CD4-positive, alpha-beta T cell (primary cell): ENCODE results near the gene CADM4. TPM values are rescaled to one million over a fixed set of nuclear protein-coding genes. Genes with fewer than 3 reads are reported as not detected.

Experiments used
- ATAC-seq: fragments of 200-7000 bp; cut with Tn5 transposase; one replicate; pipeline ENCODE4 v1.10.0; 2022; ENCODE audit warnings: mild to moderate bottlenecking; ENCODE audit not compliant: poor library complexity
- CTCF ChIA-PET: fragments of 350-600 bp; sonication (Branson Sonifier 250); formaldehyde crosslinking; loops from one replicate; lab custom pipeline; 2021; ENCODE audit warnings: antibody characterized with exemption, inconsistent platforms; lab: Charles Lee
- POLR2A ChIA-PET: fragments of 350-600 bp; sonication (Branson Sonifier 250); formaldehyde crosslinking; loops from one replicate; lab custom pipeline; 2021; ENCODE audit warnings: antibody characterized with exemption, inconsistent platforms; lab: Charles Lee
- DNase-seq, 14 experiments: peaks; one replicate each; pipeline ENCODE4 v3.0.0-alpha.2; 2013 to 2020; ENCODE audit warnings: mixed read lengths in 2 of 14
- H3K27ac ChIP-seq, 2 donors: one replicate each; pipeline versions ENCODE4 v1.5.1 to v1.7.0; 2013; ENCODE audit warnings: low read length in 2 of 2, low read depth in 1 of 2, mild to moderate bottlenecking in 1 of 2
- H3K27me3 ChIP-seq, 2 experiments: 1 replicate in 1 of 2; 2 replicates in 1 of 2; pipeline versions ENCODE4 v1.6.1 to v1.7.0; 2013; ENCODE audit warnings: low read length in 2 of 2, control low read depth in 1 of 2, mild to moderate bottlenecking in 1 of 2, moderate library complexity in 1 of 2; ENCODE audit not compliant: insufficient read depth in 2 of 2, control insufficient read depth in 1 of 2
- H3K36me3 ChIP-seq: one replicate; pipeline ENCODE4 v1.6.1; 2013; ENCODE audit warnings: low read length, control low read depth; ENCODE audit not compliant: insufficient read depth
- H3K4me1 ChIP-seq: one replicate; pipeline ENCODE4 v1.6.1; 2013; ENCODE audit warnings: low read length, control low read depth; ENCODE audit not compliant: insufficient read depth
- H3K4me3 ChIP-seq: one replicate; pipeline ENCODE4 v1.5.1; 2013; ENCODE audit warnings: mild to moderate bottlenecking, low read length, moderate library complexity
- H3K9me3 ChIP-seq, 2 experiments: 1 replicate in 1 of 2; 2 replicates in 1 of 2; pipeline versions ENCODE4 v1.6.1 to v1.7.0; 2013; ENCODE audit warnings: low read length in 2 of 2, mild to moderate bottlenecking in 2 of 2, control low read depth in 1 of 2, moderate library complexity in 1 of 2; ENCODE audit not compliant: control insufficient read depth in 1 of 2, insufficient read depth in 1 of 2
- H3K27ac Mint-ChIP-seq: one replicate; pipeline ENCODE4 v1.8.0; 2020; ENCODE audit warnings: mixed read lengths
- H3K27me3 Mint-ChIP-seq: one replicate; pipeline ENCODE4 v1.8.0; 2021; ENCODE audit warnings: mixed read lengths
- H3K36me3 Mint-ChIP-seq: one replicate; pipeline ENCODE4 v1.8.0; 2021; ENCODE audit warnings: low read depth, mixed read lengths
- H3K4me1 Mint-ChIP-seq: one replicate; pipeline ENCODE4 v1.8.0; 2021; ENCODE audit warnings: low read depth, mixed read lengths
- H3K4me3 Mint-ChIP-seq: one replicate; pipeline ENCODE4 v1.8.0; 2020; ENCODE audit warnings: mild to moderate bottlenecking, mixed read lengths
- H3K9me3 Mint-ChIP-seq: one replicate; pipeline ENCODE4 v1.8.0; 2020; ENCODE audit warnings: mixed read lengths
- CTCF ChIP-seq: fragments of 200-600 bp; IDR thresholded peaks from one replicate; pipeline ENCODE4 v1.8.0; 2022; ENCODE audit warnings: antibody characterized with exemption, mild to moderate bottlenecking
- intact Hi-C, 2 experiments: fragments of 100-400 bp; cut with DNase I in 1 of 2; cut with micrococcal nuclease in 1 of 2; formaldehyde crosslinking; loops; one replicate each; pipeline versions ENCODE4 v1.15.1 to v1.9.0; 2023 to 2025; cut with DNase I, micrococcal nuclease
- total RNA-seq, 174 experiments: library from RNA in 2 of 174; stranded (reverse) in 2 of 174; gene quantifications; one replicate each; pipeline ENCODE4 v1.2.3 and lab custom pipeline; 2021 to 2026

CADM4 gene
- total RNA-seq, 2 experiments from 2014 or later: 0.28 to 0.36 TPM

DNA sequence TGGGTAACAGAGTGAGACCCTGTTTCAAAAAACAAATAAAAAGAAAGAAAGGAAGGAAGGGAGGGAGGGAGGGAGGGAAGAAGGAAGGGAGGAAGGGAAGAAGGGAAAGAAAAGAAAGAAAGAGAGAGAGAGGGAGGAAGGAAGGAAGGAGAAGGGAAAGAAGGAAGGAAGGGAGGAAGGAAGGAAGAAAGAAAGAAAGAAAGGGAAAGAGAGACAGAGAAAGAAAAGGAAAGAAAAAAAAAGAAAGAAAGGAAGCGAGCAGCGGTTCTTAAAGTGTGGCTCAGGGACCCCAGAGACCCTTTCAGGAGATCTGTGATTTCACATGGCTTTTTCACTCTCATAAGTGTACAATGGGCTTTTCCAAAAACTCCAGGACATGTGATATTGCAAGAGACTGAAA is 9.9 kb upstream of the CADM4 start:
- intact Hi-C loops: no loop called here
- H3K27ac ChIP-seq: no peak overlapping the region
- H3K36me3 Mint-ChIP-seq: peaks cover 37% of the 10 kb centered on the region
- H3K27ac Mint-ChIP-seq: no peak overlapping the region
- no peak overlapping the region for H3K4me3 ChIP-seq
- no peaks in the 10 kb centered on the region for H3K4me1 ChIP-seq
- ChIA-PET POLR2A (interaction anchor here (1.3 kb wide), 1 partner anchor 19 kb away, joined by 5 read pairs; no protein-coding TSS in a partner anchor), CTCF (no interaction called here)
- no peaks in the 10 kb centered on the region for H3K27me3 ChIP-seq
- no peaks in the 10 kb centered on the region for H3K27me3 Mint-ChIP-seq
- no peak overlapping the region for H3K4me3 Mint-ChIP-seq
- no peak for TF ChIP-seq CTCF
- H3K4me1 Mint-ChIP-seq: no peaks in the 10 kb centered on the region
- DNase-seq: no peak
- ATAC-seq: no peak
- peaks cover 12% of the 10 kb centered on the region for H3K36me3 ChIP-seq
- no peaks in the 10 kb centered on the region for H3K9me3 ChIP-seq
- no peaks in the 10 kb centered on the region for H3K9me3 Mint-ChIP-seq

DNA sequence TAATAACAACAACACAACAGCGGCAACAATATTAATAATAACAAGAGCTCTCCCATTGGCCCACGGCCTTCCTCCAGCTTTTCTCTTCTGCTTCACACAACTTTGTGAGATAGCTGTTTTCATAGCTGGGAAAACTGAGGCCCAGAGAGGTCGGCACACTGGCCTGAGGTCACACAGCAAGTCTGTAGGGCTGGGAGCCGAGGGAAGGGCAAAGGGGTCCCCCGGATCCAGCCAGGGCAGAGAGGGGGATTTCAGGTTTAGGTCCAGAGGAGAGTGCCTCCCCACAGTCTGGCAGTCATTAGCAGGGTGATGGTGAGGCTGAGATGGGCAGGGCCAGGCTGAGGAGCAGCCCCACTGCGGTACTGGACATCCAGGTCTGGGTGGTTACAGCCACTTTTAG is 9.0 kb upstream of the CADM4 start:
- H3K4me1 ChIP-seq: no peaks in the 10 kb centered on the region
- Mint-ChIP-seq H3K36me3 (peaks cover 31% of the 10 kb centered on the region), H3K9me3 (no peaks in the 10 kb centered on the region), H3K4me3 (no peak overlapping the region), H3K27ac (no peak overlapping the region), H3K4me1 (no peaks in the 10 kb centered on the region), H3K27me3 (no peaks in the 10 kb centered on the region)
- ChIA-PET CTCF (interaction anchor here (0.6 kb wide), 1 partner anchor 77 kb away, joined by 5 read pairs; no protein-coding TSS in a partner anchor), POLR2A (no interaction called here)
- H3K36me3 ChIP-seq: peaks cover 7% of the 10 kb centered on the region
- H3K9me3 ChIP-seq: no peaks in the 10 kb centered on the region
- ATAC-seq: no peak
- no peak overlapping the region for H3K27ac ChIP-seq
- TF ChIP-seq CTCF: no peak
- intact Hi-C loops: no loop called here
- H3K4me3 ChIP-seq: no peak overlapping the region
- DNase-seq: no peak
- H3K27me3 ChIP-seq: no peaks in the 10 kb centered on the region

DNA sequence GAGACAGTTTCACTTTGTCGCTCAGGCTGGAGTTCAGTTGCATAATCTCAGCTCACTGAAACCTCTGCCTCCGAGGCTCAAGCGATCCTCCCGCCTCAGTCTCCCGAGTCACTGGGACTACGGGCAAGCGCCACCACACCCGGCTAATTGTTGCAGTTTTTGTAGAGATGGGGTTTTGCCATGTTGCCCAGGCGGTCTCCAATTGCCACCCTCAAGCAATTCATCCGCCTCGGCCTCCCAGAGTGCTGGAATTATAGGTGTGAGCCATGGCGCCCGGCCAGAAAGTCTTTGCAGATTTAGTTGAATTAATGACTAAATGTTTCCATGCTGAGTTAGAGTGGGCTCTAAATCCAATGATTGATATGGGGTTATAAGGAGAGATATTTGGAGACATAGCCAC is 4.5 kb upstream of the CADM4 start:
- Histone ChIP-seq H3K4me3 (no peak overlapping the region), H3K4me1 (peaks cover 10% of the 10 kb centered on the region), H3K9me3 (peaks cover 0 to 4% of the 10 kb centered on the region in 2 experiments), H3K27ac (no peak overlapping the region), H3K27me3 (peaks cover 0 to under 1% of the 10 kb centered on the region in 2 experiments), H3K36me3 (peaks cover 2% of the 10 kb centered on the region)
- Mint-ChIP-seq H3K4me1 (peaks cover 5% of the 10 kb centered on the region), H3K36me3 (peaks cover 18% of the 10 kb centered on the region), H3K9me3 (no peaks in the 10 kb centered on the region), H3K27me3 (peaks cover 5% of the 10 kb centered on the region), H3K27ac (no peak overlapping the region), H3K4me3 (no peak overlapping the region)
- ATAC-seq (no peak), DNase-seq (no peak)
- ChIA-PET CTCF (no interaction called here), POLR2A (no interaction called here)
- no peak for TF ChIP-seq CTCF
- intact Hi-C loops: no loop called here
